ENCODE measurements around the gene METTL13.
"Not testable (repeated sequence)": the region's sequence is repeated elsewhere in the genome, so short reads cannot be mapped to it uniquely, and the experiment has no call there.

The METTL13 gene

DNA sequence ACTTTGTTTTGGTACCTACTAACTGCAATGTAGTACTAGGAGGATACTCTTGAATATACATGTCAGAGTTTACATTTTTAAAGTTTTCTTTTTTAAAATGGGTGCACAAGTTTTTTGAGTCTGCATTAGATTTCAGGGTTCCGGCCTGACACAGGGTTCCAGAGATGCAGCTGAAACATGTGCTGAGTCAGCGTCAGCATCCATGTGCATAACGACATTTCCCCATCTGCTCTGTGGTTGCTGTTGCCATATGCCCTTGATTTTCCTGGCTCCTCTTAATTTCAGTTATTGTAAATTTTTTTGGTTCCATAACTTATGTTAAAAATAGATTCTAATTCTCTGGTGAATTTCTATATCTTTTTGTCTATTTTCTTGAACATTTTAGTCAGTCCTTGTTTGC is 12.3 kb upstream of the METTL13 start:
- no peak for DNase-seq (ENCODE audit: low spot score)

DNA sequence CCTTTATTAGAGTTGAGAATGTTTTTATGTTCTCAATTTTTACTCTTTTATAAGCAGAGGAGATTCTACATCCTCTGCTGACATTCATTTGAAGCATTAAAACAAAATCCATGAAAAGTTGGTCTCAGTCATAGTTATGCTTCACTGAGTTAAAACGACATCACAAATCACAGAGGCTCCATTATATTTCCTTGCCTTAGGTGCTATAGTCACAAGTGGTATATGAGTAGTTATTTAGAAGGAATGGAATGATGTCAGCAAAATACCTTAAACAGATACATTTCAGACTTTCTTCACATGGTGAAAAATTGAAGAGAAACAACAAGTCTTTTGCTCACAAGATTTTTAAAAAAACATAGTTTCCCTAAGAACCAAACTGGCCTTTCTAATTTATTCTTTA is 11.7 kb upstream of the METTL13 start:
- no peak for DNase-seq (ENCODE audit: low spot score)

DNA sequence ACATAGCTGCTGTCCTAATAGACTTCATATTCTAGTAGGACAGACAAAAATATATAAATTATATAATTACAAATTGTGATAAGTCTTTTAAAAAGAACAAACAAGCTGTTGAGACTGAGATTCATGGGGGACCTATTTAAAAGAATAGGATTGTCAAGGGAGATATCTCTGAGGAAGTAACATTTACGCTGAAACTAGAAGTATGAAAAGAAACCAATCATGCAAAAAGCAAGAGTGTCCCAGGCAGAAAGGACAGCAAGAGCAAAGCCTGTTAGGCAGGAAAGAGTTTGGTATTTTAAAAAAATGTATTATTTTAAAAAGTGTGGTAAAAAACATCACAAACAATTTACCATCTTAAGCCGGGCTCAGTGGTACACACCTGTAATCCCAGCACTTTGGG is 9.1 kb upstream of the METTL13 start:
- DNase-seq (ENCODE audit: low spot score) = no peak

DNA sequence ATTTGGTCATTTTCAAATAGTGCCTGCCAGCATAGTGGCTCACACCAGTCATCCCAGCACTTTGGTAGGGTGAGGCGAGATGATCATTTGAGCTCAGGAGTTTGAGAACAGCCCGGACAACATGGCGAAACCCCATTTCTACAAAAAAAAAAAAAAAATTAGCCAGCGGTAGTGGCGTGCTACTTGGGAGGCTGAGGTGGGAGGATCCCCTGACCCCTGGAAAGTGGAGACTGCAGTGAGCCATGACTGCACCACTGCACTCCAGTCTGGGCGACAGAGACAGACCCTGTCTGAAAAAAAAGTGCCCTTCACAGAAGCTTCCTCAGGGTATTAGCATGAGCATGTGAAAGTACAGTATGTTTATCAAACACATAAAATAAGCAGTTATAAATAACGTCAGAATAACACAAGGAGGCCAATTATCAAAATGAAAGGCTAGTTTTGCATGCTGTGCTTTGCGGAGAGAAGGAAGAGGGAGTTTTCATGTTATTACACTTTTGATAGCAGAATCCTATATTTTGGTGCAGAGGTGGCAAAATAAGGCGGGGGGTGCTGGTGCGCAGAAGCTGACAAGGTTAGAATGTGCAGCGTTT is 781 bp upstream of the METTL13 start:
- DNase-seq (ENCODE audit: low spot score) = no peak

DNA sequence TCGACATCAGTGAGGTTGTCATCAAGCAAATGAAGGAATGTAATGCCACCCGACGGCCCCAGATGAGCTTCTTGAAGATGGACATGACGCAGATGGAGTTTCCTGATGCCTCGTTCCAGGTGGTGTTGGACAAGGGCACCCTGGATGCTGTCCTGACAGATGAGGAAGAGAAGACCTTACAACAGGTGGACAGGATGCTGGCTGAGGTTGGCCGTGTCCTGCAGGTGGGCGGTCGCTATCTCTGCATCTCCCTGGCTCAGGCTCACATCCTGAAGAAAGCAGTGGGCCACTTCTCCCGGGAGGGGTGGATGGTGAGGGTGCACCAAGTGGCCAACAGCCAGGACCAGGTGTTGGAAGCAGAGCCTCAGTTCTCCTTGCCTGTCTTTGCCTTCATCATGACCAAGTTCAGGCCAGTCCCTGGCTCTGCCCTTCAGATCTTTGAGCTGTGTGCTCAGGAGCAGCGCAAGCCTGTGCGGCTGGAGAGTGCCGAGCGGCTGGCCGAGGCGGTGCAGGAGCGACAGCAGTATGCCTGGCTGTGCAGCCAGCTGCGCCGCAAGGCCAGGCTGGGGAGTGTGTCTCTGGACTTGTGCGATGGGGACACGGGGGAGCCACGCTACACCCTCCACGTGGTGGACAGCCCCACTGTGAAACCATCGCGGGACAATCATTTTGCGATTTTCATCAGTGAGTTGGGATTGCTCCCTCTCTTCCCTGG is 2.5 kb downstream of the METTL13 start:
- DNase-seq (ENCODE audit: low spot score) = no peak

DNA sequence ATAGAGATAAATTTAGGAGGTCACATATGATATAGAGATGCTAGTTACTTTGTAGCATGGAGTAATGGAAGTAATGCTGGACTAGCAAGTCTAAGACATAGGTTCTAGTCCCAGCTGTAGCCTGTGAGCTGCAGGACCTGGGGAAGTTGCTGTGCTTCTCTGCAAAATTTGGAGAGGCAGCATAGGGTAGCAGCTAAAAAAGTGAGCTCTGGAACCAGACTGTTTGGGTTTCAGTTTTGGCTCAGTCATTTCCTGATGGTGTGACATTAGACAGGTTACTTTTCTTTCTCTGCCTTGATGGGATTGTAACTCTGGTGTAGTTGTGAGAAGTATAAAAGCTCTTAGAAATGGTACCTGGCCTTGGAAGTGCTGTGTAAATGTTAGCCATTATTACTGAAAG is 3.3 kb downstream of the METTL13 start:
- DNase-seq (ENCODE audit: low spot score) = no peak

DNA sequence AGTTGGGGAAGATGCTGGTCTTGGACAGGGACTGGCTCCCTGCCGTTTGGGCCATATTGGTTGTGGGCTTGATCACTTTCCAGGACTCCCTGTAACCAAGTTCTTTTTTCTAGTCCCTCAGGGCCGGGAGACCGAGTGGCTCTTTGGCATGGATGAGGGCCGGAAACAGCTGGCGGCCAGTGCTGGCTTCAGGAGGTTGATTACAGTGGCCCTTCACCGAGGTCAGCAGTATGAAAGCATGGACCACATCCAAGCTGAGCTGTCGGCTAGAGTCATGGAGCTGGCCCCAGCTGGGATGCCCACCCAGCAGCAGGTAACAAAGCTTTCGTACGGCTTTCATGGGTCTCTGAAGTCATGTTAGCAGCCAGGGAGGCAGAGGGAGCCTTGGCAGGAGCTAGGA is 4.3 kb downstream of the METTL13 start:
- no peak for DNase-seq (ENCODE audit: low spot score)

DNA sequence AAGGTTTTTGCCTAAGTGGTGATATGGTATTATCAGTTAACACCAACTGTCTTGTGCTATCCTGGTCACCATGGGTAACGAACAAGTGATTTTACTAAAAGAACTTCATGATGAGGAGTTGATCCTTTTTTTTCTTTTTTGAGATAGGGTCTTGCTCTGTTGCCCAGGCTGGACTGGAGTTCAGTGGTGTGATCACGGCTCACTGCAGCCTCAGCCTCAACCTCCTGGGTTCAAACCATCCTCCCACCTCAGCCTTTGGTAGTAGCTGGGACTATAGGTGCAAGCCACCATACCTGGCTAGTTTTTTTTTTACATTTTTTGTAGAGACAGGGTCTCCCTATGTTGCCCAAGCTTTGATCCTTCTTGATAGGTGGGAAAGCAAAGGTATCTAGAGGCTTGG is 5.1 kb downstream of the METTL13 start:
- DNase-seq (ENCODE audit: low spot score) = no peak

DNA sequence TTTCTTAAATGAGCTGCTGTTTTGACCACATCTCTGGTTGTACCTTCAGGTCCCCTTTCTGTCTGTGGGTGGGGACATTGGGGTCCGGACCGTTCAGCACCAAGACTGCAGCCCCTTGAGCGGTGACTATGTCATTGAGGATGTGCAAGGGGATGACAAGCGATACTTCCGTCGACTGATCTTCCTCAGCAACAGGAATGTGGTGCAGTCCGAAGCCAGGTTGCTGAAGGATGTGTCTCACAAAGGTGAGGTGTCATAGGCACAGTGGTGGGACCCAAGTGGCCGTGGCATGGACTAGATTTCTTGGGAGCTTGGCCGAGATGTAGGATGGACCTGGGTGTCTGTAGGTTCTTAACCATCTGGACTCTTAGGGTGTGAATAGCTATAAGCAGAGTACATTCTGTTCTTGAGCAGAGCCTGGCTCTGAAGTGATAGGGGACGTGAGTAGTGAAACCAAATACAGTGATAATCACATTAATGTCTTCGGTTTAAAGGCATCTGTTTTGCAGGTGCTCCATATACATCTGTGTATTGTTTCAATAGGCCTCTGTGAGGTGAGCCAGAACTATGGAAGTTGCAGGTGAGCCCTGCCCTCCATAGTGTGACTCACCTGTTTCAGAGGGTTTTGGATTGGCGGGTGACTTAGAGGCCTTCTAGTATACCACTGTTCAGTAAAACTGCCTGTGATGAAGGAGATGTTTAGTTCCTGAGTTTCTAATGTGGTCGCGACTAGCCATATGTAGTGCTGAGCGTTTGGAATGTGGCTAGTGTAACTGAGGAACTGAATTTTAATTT is 6.4 kb downstream of the METTL13 start:
- no peak for DNase-seq (ENCODE audit: low spot score)

DNA sequence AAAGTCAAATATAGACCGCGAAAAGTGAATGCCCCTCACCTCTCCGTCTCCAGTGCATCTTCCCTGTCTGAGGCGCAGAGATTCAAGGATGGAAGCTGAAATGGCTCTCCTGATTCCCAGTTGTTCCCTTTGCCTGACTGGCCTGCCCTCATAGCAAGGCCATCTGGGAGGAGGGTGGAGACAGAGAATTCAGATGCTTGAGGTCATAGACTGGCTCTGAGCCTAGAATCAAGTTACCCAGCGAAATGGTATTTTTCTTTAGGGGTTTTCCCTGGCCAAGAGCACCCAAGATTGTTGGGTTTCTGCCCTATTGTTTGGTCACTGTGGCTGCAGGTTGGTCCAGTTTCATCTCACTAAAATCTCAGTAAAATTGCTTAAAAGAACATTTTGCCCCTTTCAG is 7.2 kb downstream of the METTL13 start:
- DNase-seq (ENCODE audit: low spot score) = no peak

DNA sequence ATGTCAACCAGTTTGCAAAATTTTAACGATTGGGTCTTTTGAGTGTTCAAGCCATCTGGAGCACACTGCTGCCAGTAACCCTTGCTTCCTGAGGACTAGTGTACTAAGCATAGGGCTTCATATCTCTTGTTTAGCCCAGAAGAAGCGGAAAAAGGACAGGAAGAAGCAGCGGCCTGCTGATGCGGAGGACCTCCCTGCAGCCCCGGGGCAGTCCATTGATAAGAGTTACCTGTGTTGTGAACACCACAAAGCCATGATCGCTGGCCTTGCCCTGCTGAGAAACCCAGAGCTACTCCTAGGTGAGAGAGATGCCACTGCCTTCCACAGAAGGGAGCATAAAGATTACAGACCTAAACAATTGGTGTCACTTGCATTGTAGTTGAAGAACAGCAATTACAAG is 8.9 kb downstream of the METTL13 start:
- no peak for DNase-seq (ENCODE audit: low spot score)

DNA sequence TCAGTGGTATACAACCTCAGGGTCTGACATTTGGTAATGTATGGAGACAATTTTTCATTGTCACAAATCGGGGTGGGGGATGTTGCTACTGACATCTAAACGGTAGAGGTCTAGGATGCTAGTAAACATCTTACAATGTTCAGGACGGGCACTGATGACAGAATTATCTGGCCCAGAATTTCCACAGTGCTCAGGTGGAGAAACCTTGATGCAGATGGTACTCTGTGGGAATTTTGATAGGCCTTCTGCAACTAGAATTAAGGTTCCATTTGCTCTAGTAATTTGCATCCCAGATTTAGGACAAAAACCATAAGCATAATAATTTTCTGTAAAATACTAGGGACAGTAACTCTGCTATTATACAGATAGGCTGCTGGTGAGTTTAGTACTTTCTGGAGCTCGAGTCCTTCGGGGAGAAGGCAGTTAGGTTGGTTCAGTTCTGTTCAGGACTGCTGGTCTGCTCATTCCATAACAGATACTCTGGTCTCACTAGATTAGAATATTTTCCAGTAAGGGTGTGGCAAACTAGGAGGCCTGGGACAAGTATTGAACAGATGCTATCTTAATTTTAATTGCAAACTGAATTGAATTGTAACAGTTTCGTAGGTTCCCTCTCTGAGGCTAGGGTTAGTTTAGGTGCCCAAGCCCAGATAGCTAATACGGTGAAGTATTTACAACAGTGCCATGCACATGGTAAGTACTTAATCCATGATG is 11.4 kb downstream of the METTL13 start:
- DNase-seq (ENCODE audit: low spot score) = no peak

DNA sequence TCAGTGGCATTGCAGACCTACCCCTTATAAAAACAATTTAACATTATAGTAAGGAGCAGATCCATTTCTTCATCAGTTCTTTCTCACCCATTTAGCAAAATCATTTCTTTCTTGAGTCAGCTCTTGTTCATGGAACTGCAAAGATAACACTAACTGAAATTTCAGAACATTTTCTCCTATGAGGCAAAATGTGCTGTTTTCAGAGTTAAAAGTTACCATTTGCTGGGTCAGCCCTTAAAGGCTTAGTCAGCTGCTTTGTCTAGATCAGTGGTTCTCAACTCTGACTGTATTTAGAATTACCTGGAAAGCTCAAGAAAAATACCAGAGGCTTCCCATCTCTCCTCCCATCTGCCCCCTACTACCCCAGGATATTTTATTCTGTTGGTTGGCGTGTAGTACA is 12.2 kb downstream of the METTL13 start:
- DNase-seq (ENCODE audit: low spot score) = no peak

DNA sequence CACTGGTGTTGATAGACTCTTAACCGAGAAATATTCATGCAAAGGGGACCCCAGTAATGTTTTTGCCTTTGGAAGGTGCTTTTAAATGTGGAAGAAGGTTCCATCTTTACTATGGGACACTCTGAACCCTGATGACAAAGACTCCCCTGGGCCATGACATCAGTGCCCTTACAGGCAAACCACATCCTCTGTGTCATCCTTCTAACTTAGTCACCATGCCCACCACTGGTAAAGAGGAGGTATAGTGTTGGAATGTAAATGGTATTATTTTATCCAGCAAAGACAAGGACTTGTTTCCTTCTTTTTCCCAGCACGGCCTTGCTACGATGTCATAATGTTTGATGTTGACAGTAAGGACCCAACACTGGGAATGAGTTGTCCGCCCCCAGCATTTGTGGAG is 12.6 kb downstream of the METTL13 start:
- DNase-seq (ENCODE audit: low spot score) = peak; percentile 42

DNA sequence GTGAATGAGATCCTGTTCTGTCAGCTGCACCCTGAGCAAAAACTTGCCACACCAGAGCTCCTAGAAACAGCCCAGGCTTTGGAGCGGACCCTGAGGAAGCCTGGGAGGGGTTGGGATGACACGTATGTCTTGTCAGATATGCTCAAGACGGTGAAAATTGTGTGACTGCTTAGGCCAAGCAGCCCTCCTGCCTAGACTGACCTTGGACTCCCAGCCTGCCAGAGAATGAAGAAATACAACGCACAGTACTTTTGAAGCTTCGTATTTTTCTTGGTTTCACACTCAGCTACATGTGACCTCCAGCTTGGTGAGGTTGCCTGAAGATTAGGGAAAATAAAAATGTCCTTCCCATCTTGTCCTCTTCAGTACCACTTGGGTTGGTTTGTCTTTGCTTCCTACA is 15.1 kb downstream of the METTL13 start:
- no peak for DNase-seq (ENCODE audit: low spot score)

DNA sequence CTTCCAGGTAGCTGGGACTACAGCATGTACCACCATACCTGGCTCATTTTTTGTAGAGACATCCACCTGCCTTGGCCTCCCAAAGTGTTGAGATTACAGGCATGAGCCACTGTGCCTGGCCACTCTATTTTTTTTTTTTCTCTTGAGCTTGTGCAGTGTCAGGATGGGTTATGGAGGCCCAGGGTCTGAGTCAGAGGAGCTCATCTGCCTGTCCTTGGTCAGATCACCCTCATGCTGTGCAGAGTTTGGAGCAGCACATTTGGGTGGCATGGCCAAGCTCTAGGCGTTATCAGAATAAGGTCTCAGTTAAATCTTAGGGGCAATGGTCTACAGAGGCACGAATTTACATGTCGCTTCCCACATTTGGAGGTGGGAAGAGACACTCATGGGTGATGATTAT is 16.9 kb downstream of the METTL13 start:
- no peak for DNase-seq (ENCODE audit: low spot score)

DNA sequence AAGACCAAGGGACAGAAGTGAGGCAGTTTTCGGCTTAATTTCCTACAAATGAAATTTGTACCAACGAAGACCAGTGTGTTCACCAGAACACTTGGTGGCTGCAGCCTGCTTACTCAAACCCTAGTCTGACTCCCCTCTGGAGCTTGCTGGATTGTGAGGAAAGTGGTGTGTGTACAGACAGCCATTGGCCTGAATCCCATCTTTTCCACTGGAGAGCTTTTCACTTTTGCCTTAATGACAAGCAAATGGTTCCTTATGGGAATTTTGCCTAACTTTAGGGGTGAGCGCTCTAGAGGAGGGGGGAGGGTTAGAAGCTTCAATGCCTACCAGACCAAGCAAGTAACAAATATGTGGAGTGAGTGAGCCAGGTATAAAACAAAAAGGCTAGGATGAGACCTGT is 17.3 kb downstream of the METTL13 start:
- no peak for DNase-seq (ENCODE audit: low spot score)

DNA sequence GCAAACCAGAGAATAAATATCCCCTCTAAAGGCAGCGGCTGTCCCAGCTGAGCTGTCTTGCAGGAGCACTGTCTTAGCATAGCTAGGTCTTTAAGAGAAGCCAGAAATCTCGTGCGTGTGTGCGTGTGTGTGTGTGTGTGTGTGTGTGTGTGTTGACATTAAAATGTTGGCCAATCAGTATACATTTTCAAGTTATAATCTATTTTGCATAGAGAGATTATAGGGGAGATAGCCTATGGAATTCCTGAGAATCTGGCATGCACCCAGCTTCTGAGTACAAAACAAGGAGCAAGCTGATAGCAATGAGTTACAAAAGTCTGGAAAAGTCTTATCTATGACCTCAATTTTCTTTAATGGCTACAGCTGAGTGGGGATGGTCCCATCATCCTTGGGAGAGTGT is 17.7 kb downstream of the METTL13 start:
- no peak for DNase-seq (ENCODE audit: low spot score)

DNA sequence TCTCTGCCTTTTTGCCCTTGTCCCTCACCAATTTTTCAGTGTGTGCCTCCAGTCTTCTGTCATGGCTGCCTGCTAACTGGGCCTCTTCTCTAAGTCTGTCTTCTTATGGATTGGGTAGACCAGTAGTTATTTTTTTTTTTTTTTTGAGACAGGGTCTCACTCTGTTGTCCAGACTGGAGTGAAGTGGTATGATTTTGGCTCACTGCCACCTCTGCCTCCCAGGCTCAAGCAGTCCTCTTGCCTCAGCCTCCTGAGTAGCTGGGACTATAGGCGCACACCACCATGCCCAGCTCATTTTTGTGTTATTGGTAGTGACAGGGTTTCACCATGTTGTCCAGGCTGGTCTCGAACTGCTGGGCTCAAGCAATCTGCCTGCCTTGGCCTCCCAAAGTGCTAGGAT is 18.2 kb downstream of the METTL13 start:
- DNase-seq (ENCODE audit: low spot score) = not testable (repeated sequence)

DNA sequence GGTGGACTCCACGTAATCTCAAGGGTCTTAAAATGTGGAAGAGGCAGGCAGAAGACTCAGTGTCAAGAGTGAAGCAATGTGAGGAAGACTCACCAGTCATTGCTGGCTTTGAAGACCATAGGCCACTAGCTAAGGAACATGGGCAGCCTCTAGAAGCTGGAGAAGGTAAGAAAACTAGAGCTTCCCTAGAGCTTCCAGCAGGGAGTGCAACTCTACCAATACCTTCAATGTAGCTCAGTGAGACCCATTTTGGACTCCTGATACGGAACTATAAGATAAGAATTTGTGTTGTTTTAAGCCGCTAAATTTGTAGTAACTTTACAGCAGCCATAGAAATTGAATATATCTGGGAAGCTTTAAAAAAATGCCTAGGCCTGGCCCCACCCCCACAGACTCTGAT is 18.9 kb downstream of the METTL13 start:
- DNase-seq (ENCODE audit: low spot score) = no peak

DNA sequence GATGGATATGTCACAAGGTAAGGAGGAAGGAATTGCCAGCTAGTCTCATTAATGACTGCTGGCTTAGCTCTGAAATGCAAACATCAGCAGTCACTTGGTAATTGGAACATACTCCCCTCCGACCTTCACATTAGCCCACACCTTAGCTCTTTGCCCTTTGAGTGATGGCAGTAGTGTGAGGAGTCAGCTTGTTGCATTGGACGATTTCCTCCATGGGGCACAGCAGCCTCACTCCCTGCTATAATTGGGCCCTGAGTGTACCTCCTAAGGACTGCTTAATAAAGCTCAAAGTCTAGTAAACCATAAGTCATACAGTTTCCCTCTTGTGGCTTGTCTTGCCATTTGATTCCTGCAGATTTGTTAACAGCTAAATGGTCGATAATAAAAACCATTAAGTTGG is 19.4 kb downstream of the METTL13 start:
- no peak for DNase-seq (ENCODE audit: low spot score)

DNA sequence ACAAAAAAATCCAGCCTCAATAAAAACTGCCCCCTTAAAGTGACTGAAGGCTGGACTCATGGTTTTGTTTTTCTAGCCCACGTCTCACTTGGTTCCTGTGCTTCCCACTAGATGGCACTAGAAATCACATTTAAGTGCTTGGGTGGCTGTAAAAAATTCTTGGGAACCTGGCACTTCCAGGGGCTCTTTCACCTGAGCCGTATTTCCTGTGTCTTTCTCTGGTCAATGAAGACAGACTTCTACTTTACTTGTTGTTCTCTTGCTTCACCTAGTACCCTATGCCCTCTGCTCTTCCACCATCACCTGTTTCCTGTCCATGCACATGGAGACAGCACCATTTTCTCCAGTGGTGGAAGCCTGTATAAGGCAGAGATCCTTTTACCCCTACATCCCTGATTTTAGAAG is 20.0 kb downstream of the METTL13 start:
- DNase-seq (ENCODE audit: low spot score) = peak; percentile 32

DNA sequence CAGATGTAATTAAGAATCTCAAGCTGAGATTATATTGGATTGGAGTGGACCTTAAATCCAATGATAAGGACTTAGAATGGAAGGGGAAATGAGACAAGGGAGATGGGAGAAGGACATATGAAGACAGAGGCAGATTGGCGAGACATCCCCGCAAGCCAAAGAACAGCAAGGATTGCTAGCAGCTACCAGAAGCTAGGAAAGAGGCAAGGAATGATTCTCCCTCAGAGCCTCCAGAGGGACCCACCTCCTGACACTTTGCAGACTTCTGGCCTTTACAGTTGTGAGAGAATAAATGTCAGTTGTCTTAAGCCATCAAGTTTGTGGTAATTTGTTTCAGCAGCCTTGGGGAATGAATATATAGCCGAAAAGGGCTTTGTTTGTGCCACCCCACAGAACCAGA is 20.7 kb downstream of the METTL13 start:
- no peak for DNase-seq (ENCODE audit: low spot score)

Data from CD4-positive, alpha-beta T cell treated with Interleukin-2 at 100 ng/mL for 4 hours (primary cell).